Neutrophil (primary cell): Measurements from ENCODE around the gene HOXC6.

Experiments
- H3K27ac ChIP-seq: fragments of 200-600 bp; sonication (generic); 2 replicates; pipeline ENCODE4 v1.5.1; 2016; ENCODE audit warnings: mild to moderate bottlenecking, moderate library complexity
- H3K27me3 ChIP-seq: fragments of 200-600 bp; sonication (generic); 2 replicates; pipeline ENCODE4 v1.6.0; 2016; ENCODE audit warnings: mild to moderate bottlenecking
- H3K36me3 ChIP-seq: fragments of 200-600 bp; sonication (generic); 2 replicates; pipeline ENCODE4 v1.5.1; 2017
- H3K4me1 ChIP-seq, 2 experiments: fragments of 200-600 bp in 1 of 2; sonication (generic) in 1 of 2; 1 replicate in 1 of 2; 2 replicates in 1 of 2; pipeline versions ENCODE4 v1.5.1 to v1.6.1; 2013 to 2016; ENCODE audit warnings: low read depth in 1 of 2, low read length in 1 of 2, mild to moderate bottlenecking in 1 of 2, moderate library complexity in 1 of 2; ENCODE audit not compliant: control insufficient read depth in 1 of 2, insufficient read depth in 1 of 2
- H3K4me3 ChIP-seq, 2 experiments: fragments of 200-600 bp in 1 of 2; sonication (generic) in 1 of 2; 1 replicate in 1 of 2; 2 replicates in 1 of 2; pipeline ENCODE4 v1.5.1; 2013 to 2016; ENCODE audit warnings: low read depth in 1 of 2, low read length in 1 of 2, mild to moderate bottlenecking in 1 of 2, moderate library complexity in 1 of 2
- H3K9me3 ChIP-seq: fragments of 200-600 bp; sonication (generic); 2 replicates; pipeline ENCODE4 v1.5.1; 2016
- TF ChIP-seq, protein P1 (sequence below): fragments of 200-600 bp; sonication (generic); IDR thresholded peaks from 2 replicates; pipeline ENCODE4 v1.5.1; 2016; ENCODE audit warnings: antibody characterized with exemption

The HOXC6 gene

DNA sequence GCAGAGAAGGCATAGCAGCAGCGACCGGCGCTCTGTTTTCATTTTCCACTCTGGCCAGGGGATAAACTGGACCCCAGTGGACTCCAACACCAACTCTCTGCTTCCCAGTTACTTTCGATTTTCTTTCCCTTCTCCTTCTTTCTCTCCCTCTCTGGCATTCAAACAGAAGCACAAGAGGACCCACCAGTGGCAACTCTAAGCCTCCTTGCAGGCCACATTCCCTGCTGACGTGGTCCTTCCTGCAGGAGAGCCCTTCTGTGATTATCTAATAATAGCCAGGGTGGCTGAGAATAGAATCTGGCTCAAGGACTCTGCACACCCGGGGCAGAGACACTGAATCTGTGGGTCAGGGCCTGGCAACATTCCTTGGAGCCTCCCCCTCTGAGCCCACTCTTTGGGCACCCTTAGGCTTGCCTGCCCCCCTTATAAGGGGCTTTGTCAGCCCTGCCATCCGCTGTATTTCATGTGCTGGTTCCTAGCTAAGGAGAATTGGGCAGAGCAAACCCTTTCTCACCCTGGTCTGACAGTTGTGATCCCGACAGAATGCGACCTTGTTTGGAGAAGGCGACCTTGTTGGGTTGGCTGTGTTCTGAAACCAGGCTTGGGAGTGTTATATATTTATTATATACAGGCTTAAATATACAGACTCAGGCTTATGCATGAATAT is 8.2 kb upstream of the HOXC6 start:
- TF ChIP-seq, protein P1, sequence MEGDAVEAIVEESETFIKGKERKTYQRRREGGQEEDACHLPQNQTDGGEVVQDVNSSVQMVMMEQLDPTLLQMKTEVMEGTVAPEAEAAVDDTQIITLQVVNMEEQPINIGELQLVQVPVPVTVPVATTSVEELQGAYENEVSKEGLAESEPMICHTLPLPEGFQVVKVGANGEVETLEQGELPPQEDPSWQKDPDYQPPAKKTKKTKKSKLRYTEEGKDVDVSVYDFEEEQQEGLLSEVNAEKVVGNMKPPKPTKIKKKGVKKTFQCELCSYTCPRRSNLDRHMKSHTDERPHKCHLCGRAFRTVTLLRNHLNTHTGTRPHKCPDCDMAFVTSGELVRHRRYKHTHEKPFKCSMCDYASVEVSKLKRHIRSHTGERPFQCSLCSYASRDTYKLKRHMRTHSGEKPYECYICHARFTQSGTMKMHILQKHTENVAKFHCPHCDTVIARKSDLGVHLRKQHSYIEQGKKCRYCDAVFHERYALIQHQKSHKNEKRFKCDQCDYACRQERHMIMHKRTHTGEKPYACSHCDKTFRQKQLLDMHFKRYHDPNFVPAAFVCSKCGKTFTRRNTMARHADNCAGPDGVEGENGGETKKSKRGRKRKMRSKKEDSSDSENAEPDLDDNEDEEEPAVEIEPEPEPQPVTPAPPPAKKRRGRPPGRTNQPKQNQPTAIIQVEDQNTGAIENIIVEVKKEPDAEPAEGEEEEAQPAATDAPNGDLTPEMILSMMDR = no peak
- Histone ChIP-seq H3K27ac (no peak overlapping the region), H3K4me1 (peaks cover 2 to 10% of the 10 kb centered on the region in 2 experiments), H3K9me3 (no peaks in the 10 kb centered on the region), H3K27me3 (peaks cover 100% of the 10 kb centered on the region), H3K36me3 (no peaks in the 10 kb centered on the region), H3K4me3 (no peak overlapping the region)

DNA sequence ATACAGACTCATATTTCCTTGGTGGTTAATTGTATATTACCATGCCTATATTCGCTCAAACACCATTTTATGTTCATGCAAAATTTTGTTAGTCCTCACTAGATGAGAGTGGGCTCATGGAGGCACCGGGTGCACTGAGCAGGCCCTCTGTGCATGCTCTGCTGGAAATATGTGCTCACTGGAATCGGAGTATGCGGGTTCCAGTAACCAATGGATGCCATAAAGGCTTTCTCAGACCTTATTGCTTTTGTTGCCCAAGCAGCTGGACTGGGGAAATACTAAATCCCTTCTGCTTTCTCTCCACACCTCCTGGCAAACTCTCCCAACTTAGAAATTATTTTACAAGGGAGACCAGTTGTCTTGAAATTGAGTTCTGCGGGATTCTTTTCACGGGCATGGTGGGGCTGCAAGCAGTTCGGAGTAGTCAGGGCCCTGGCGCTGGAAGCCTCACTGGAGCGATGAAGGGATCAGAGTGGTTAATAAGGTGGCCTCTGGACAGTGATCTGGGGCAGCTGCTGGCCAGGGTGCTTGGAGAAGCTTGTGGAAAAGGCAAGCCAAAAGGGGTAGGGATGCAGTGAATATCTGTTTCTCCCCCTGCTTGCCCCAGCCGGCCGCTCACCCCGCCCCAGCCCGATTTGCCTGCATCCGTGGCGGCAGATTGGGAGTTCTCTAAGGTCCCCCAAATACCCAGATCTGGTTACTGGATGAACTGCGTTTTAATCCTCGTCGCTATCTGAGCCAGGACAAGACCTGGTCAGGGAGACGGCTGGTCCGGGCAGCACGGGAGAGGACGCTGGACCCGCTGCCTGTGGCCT is 7.4 kb upstream of the HOXC6 start:
- Histone ChIP-seq H3K9me3 (no peaks in the 10 kb centered on the region), H3K36me3 (no peaks in the 10 kb centered on the region), H3K27ac (no peak overlapping the region), H3K4me1 (peaks cover 2 to 10% of the 10 kb centered on the region in 2 experiments), H3K27me3 (peaks cover 100% of the 10 kb centered on the region), H3K4me3 (no peak overlapping the region)
- TF ChIP-seq, protein P1 = no peak

DNA sequence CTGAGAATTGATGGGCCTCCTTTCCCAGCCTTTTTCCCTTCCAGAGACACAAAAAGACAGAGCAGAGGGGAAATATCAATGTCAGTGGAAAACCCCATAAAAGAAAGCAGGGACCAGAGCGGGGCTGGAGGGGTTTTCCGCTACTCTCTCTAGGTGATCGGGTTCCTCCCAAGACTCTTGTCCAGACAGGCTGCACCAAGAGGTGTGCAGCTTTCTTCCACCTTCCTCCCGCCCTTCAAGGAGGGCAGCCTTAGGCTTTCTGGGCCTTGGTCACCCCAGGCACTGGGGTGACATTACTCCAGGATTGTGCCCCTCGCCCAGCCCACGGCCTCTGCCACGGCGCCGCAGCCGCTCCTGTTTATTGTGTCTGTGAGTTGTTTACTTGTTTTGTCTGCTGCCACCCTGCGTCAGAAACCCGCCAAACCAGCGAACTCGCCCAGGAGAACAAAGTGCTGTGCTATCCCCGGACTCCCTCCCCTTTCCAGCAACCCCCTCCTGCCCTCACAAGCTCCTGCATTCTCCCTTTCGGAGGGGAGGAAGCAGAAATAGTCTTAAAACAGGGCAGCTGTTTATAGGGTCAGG is 6.7 kb upstream of the HOXC6 start:
- Histone ChIP-seq H3K27ac (no peak overlapping the region), H3K36me3 (no peaks in the 10 kb centered on the region), H3K4me3 (no peak overlapping the region), H3K4me1 (peaks cover 2 to 10% of the 10 kb centered on the region in 2 experiments), H3K9me3 (no peaks in the 10 kb centered on the region), H3K27me3 (peaks cover 100% of the 10 kb centered on the region)
- TF ChIP-seq, protein P1 = no peak

DNA sequence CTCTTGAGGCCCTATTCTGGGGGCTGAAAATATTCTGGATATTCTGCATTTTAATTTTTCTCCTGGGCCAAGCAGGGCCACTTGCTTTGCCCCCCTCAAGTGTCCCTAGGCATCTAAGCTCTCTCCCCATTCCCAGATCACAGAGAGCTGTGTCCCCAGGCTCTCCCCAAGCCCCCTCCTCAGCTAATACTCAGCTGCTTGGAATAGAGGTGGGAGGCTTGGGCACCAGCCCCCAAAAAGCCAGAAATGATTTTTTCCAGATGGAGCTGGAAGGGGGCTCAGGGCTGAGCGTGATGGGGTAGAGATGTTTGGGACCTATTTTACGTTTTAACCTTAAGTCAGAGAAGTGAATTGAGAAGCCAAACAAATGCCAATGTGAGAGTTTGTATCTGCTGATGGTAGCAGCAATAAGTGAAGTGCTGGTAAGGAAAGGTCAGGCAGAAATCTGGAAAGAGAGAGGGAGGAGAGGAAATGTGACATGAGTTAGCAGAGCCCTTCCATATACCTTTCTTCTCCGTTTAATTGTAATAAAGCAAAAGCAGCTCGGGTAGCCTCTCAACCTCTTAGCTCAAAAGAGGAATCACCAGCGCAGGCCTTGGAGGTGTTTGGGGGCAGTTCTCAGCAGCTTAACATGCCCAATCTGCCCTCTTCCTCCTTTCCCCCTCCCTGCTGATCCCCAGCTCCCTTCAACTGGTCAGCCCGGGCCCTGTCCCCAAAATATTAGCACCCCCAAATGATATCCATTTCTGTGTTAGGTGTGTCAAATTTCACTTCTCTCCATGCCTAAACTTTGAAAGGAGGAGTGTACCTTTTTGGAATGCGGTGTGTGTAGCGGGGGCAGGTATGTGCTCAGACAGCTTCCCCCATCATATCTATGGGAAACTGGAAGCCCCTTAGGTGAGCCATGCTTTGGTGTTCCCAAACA is 5.0 kb upstream of the HOXC6 start:
- TF ChIP-seq, protein P1 = no peak
- Histone ChIP-seq H3K4me3 (no peak overlapping the region), H3K27me3 (peaks cover 100% of the 10 kb centered on the region), H3K9me3 (no peaks in the 10 kb centered on the region), H3K4me1 (peaks cover 0 to under 1% of the 10 kb centered on the region in 2 experiments), H3K27ac (no peak overlapping the region), H3K36me3 (no peaks in the 10 kb centered on the region)

DNA sequence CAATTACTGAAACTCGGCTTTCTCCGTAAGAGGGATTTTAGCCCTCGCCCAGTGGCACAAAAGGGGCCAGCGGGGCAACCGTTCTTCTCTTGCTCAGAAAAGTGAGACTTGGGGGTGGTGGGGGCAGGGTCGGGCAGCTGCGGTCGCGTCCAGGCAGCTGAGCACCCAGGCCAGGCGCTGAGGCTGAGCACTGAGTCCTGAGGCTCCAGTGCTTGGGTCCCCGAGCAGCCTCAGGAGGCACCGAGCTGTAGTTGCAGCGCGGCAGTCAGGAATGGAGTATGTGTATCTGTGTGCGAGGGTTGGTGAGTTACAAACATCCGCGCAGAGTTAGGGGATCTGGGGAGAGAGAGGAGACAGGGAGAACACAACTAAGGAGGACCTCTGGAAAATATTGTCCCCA is 4.1 kb upstream of the HOXC6 start:
- no peaks in the 10 kb centered on the region for H3K4me1 ChIP-seq
- H3K4me3 ChIP-seq = no peak overlapping the region

More for the DNA sequence above, 4.1 kb upstream of the HOXC6 start:
- H3K27ac ChIP-seq = no peak overlapping the region
- H3K9me3 ChIP-seq = no peaks in the 10 kb centered on the region
- TF ChIP-seq, protein P1 = no peak
- peaks cover 100% of the 10 kb centered on the region for H3K27me3 ChIP-seq
- no peaks in the 10 kb centered on the region for H3K36me3 ChIP-seq
